Body of pancreas (tissue), 4 donors: ENCODE measurements around the gene MUC6. TPM values are rescaled to one million over a fixed set of nuclear protein-coding genes. Genes with fewer than 3 reads are reported as not detected.

ENCODE experiments used
- ATAC-seq: fragments of 150-250 bp; one replicate; pipeline ENCODE4 v1.9.1; 2016
- DNase-seq, 4 donors: peaks; one replicate each; pipeline ENCODE4 v3.0.0-alpha.2; 2019
- H3K27ac ChIP-seq, 4 donors: fragments of 200-600 bp; sonication (generic); 1 replicate in 3 of 4; 2 replicates in 1 of 4; pipeline versions ENCODE4 v1.5.1 to v1.6.1; 2016 to 2019; ENCODE audit warnings: mild to moderate bottlenecking in 1 of 4, mixed read lengths in 1 of 4, moderate library complexity in 1 of 4
- H3K27me3 ChIP-seq, 2 donors: fragments of 200-600 bp; sonication (generic); one replicate each; pipeline ENCODE4 v1.6.0; 2016; ENCODE audit warnings: mild to moderate bottlenecking in 1 of 2
- H3K36me3 ChIP-seq, 2 donors: fragments of 200-600 bp; sonication (generic); replicated peaks in 1 of 2; 2 replicates each; pipeline ENCODE4 v1.5.1; 2016; ENCODE audit warnings: low read depth in 2 of 2; ENCODE audit not compliant: insufficient read depth in 1 of 2
- H3K4me1 ChIP-seq: fragments of 200-600 bp; sonication (generic); one replicate; pipeline ENCODE4 v1.6.0; 2016
- H3K4me3 ChIP-seq, 2 donors: fragments of 200-600 bp; sonication (generic); 1 replicate in 1 of 2; 2 replicates in 1 of 2; pipeline ENCODE4 v1.5.1; 2016 to 2019
- H3K9me3 ChIP-seq, 3 donors: fragments of 200-600 bp; sonication (generic); 1 replicate in 2 of 3; 2 replicates in 1 of 3; pipeline ENCODE4 v1.5.1; 2016
- CTCF ChIP-seq, 7 experiments: fragments of 450-650 bp in 4 of 7; fragments of 200-600 bp in 3 of 7; sonication (generic) in 3 of 7; IDR thresholded peaks; one replicate each; pipeline ENCODE4 v1.5.1; 2016 to 2019; ENCODE audit warnings: antibody characterized with exemption in 7 of 7
- POLR2A ChIP-seq, 3 donors: fragments of 450-650 bp; IDR thresholded peaks; one replicate each; pipeline ENCODE4 v1.6.1; 2016; ENCODE audit warnings: antibody characterized with exemption in 3 of 3, mild to moderate bottlenecking in 2 of 3
- WGBS, 2 donors: methylation state at CpG; one replicate each; pipeline ENCODE4 v1.1.5; 2017; 5-methylcytosine and 5-hydroxymethylcytosine counted together
- intact Hi-C: fragments of 100-400 bp; cut with DNase I; formaldehyde crosslinking; loops from one replicate; pipeline ENCODE4 v1.15.1; 2023
- total RNA-seq, 2 donors: library from RNA; depleted of rRNA; stranded (reverse); fragments of >200 nt; gene quantifications; one replicate each; pipeline ENCODE4 v1.1.0, GENCODE V29; 2016

The MUC6 gene
- total RNA-seq, 2 donors from 2014 or later, result 101 to 194 TPM

GRCh38 chr11:1034456-1035295 is 1.8 kb downstream of the MUC6 start:
- TF ChIP-seq CTCF (IDR thresholded peaks at IDR 0.05) (peak in 1 of 7 experiments; percentile 4), POLR2A (IDR thresholded peaks at IDR 0.05) (no peak)
- Histone ChIP-seq H3K27ac (peak overlapping the region; percentile 65 to 82 (median 79)), H3K27me3 (no peaks in the 10 kb centered on the region), H3K4me1 (peaks cover 65% of the 10 kb centered on the region), H3K4me3 (no peak overlapping the region), H3K9me3 (no peaks in the 10 kb centered on the region), H3K36me3 (no peaks in the 10 kb centered on the region)
- intact Hi-C loops, result loop anchor here (5.0 kb wide), 1 partner anchor 177 kb away; no protein-coding TSS in a partner anchor
- ATAC-seq (peak; percentile 22), DNase-seq (peak; percentile 54 to 86 (median 68))
- 36 to 44% methylated on average over 17 to 38 of the region's 39 CpGs for WGBS, 2 donors

GRCh38 chr11:1034001-1034400 is 2.5 kb downstream of the MUC6 start:
- no peak overlapping the region for H3K4me3 ChIP-seq
- 15 to 16% methylated on average over 8 of the region's 8 CpGs for WGBS, 2 donors
- TF ChIP-seq CTCF (IDR thresholded peaks at IDR 0.05) (no peak), POLR2A (IDR thresholded peaks at IDR 0.05) (peak in 2 of 3 donors; percentile 24)

GRCh38 chr11:1033016-1033798 is 3.3 kb downstream of the MUC6 start:
- no peak overlapping the region for H3K4me3 ChIP-seq
- ATAC-seq, result peak; percentile 8
- TF ChIP-seq CTCF (IDR thresholded peaks at IDR 0.05), result no peak
- no peak for TF ChIP-seq POLR2A (IDR thresholded peaks at IDR 0.05)
- WGBS, 2 donors, result 77 to 91% methylated on average over 22 to 38 of the region's 38 CpGs
- DNase-seq, result peak; percentile 44 to 76 (median 59)
- peak overlapping the region; percentile 65 to 82 (median 79) for H3K27ac ChIP-seq
- H3K9me3 ChIP-seq, result no peaks in the 10 kb centered on the region
- H3K4me1 ChIP-seq, result peaks cover 50% of the 10 kb centered on the region
- H3K36me3 ChIP-seq, result no peaks in the 10 kb centered on the region
- H3K27me3 ChIP-seq, result no peaks in the 10 kb centered on the region
- intact Hi-C loops, result no loop called here

More at GRCh38 chr11:1034001-1034400, 2.5 kb downstream of the MUC6 start:
- ATAC-seq, result peak; percentile 82
- no peaks in the 10 kb centered on the region for H3K9me3 ChIP-seq
- intact Hi-C loops, result no loop called here
- no peaks in the 10 kb centered on the region for H3K27me3 ChIP-seq
- DNase-seq, result peak; percentile 76 to 93 (median 88)
- no peaks in the 10 kb centered on the region for H3K36me3 ChIP-seq
- peak overlapping the region; percentile 65 to 82 (median 79) for H3K27ac ChIP-seq
- H3K4me1 ChIP-seq, result peaks cover 58% of the 10 kb centered on the region

- WGBS, 2 donors, result 92 to 93% methylated on average over 12 of the region's 12 CpGs
- no peaks in the 10 kb centered on the region for H3K9me3 ChIP-seq
- H3K27ac ChIP-seq, result no peak overlapping the region
- H3K36me3 ChIP-seq, result no peaks in the 10 kb centered on the region
- H3K4me1 ChIP-seq, result peaks cover 44% of the 10 kb centered on the region
- ATAC-seq (no peak), DNase-seq (no peak)
- no peaks in the 10 kb centered on the region for H3K27me3 ChIP-seq
- no peak for TF ChIP-seq POLR2A (IDR thresholded peaks at IDR 0.05)
- no peak for TF ChIP-seq CTCF (IDR thresholded peaks at IDR 0.05)
- H3K4me3 ChIP-seq, result no peak overlapping the region
- intact Hi-C loops, result no loop called here
Measured at GRCh38 chr11:1032310-1032891, 4.1 kb downstream of the MUC6 start.
